MM.1S (cell line): ENCODE results near the gene CHPF2.

ENCODE experiments used
- DNase-seq: peaks from one replicate; pipeline ENCODE4 v3.0.0-alpha.2; 2015
- H2AFZ ChIP-seq: fragments of 300-600 bp; sonication (generic); 2 replicates; pipeline ENCODE4 v1.6.0; 2016; ENCODE audit warnings: antibody characterized with exemption, low read length
- H3F3A ChIP-seq: fragments of 300-600 bp; sonication (generic); 2 replicates; pipeline ENCODE4 v1.6.1; 2016; ENCODE audit warnings: mild to moderate bottlenecking, antibody characterized with exemption, low read length, moderate library complexity, mixed read lengths; ENCODE audit not compliant: insufficient read depth
- H3K27ac ChIP-seq: fragments of 300-600 bp; sonication (generic); 2 replicates; pipeline ENCODE4 v1.5.1; 2016; ENCODE audit warnings: mild to moderate bottlenecking, low read length
- H3K27me3 ChIP-seq: fragments of 300-600 bp; sonication (generic); replicated peaks from 2 replicates; pipeline ENCODE4 v1.6.0; 2016; ENCODE audit warnings: low read length; ENCODE audit not compliant: insufficient read depth
- H3K36me3 ChIP-seq: fragments of 300-600 bp; sonication (generic); replicated peaks from 2 replicates; pipeline ENCODE4 v1.6.1; 2016; ENCODE audit warnings: mild to moderate bottlenecking, low read length, mixed read lengths; ENCODE audit not compliant: insufficient read depth
- H3K4me1 ChIP-seq: fragments of 300-600 bp; sonication (generic); 2 replicates; pipeline ENCODE4 v1.6.1; 2016; ENCODE audit warnings: low read length, mixed read lengths
- H3K4me2 ChIP-seq: fragments of 300-600 bp; sonication (generic); 2 replicates; pipeline ENCODE4 v1.6.0; 2016; ENCODE audit warnings: low read depth, low read length
- H3K4me3 ChIP-seq: fragments of 300-600 bp; sonication (generic); 2 replicates; pipeline ENCODE4 v1.5.1; 2016; ENCODE audit warnings: low read length, mixed read lengths
- H3K79me2 ChIP-seq: fragments of 300-600 bp; sonication (generic); 2 replicates; pipeline ENCODE4 v1.6.1; 2016; ENCODE audit warnings: mixed run types, low read length, mixed read lengths
- H3K9ac ChIP-seq: fragments of 300-600 bp; sonication (generic); 2 replicates; pipeline ENCODE4 v1.6.1; 2016; ENCODE audit warnings: low read length, mixed read lengths
- H3K9me2 ChIP-seq: fragments of 300-600 bp; sonication (generic); replicated peaks from 2 replicates; pipeline ENCODE4 v1.6.1; 2016; ENCODE audit warnings: mild to moderate bottlenecking, low read length, mixed read lengths; ENCODE audit not compliant: insufficient read depth
- H3K9me3 ChIP-seq: fragments of 300-600 bp; sonication (generic); replicated peaks from 2 replicates; pipeline ENCODE4 v1.6.1; 2016; ENCODE audit warnings: mild to moderate bottlenecking, low read length, mixed read lengths; ENCODE audit not compliant: insufficient read depth
- H4K20me1 ChIP-seq: fragments of 300-600 bp; sonication (generic); 2 replicates; pipeline ENCODE4 v1.6.1; 2016; ENCODE audit warnings: mild to moderate bottlenecking, low read length, moderate library complexity, mixed read lengths; ENCODE audit not compliant: insufficient read depth
- CTCF ChIP-seq: fragments of 300-600 bp; sonication (generic); IDR thresholded peaks from 2 replicates; pipeline ENCODE4 v1.5.1; 2016; ENCODE audit warnings: antibody characterized with exemption, low read length, mixed read lengths
- EZH2 ChIP-seq: fragments of 300-600 bp; sonication (generic); optimal IDR thresholded peaks from 2 replicates; pipeline ENCODE3; 2017; ENCODE audit warnings: low read depth, mild to moderate bottlenecking, antibody characterized with exemption, low read length, mixed read lengths
- EZH2phosphoT487 ChIP-seq: fragments of 300-600 bp; sonication (generic); IDR thresholded peaks from 2 replicates; pipeline ENCODE4 v1.6.1; 2018; ENCODE audit warnings: antibody characterized with exemption, low read length

Gene CHPF2

GRCh38 chr7:151187409-151188251 is 44.7 kb upstream of the CHPF2 start:
- Histone ChIP-seq H3K9ac (no peak overlapping the region), H3K4me2 (no peak overlapping the region), H3K27ac (no peak overlapping the region), H3K4me3 (no peak overlapping the region), H3K27me3 (peaks cover 87% of the 10 kb centered on the region), H4K20me1 (no peaks in the 10 kb centered on the region), H3K9me3 (no peaks in the 10 kb centered on the region), H3K9me2 (no peaks in the 10 kb centered on the region), H3K79me2 (no peaks in the 10 kb centered on the region), H3K4me1 (no peaks in the 10 kb centered on the region), H2AFZ (no peak overlapping the region), H3K36me3 (no peaks in the 10 kb centered on the region), H3F3A (no peaks in the 10 kb centered on the region)
- TF ChIP-seq EZH2 (no peak), EZH2phosphoT487 (no peak), CTCF (no peak)
- DNase-seq = no peak

- H3K79me2 ChIP-seq = no peaks in the 10 kb centered on the region
- no peaks in the 10 kb centered on the region for H3K36me3 ChIP-seq
- no peak for DNase-seq
- H3F3A ChIP-seq = no peaks in the 10 kb centered on the region
- H3K4me2 ChIP-seq = no peak overlapping the region
- no peaks in the 10 kb centered on the region for H3K9me3 ChIP-seq
- TF ChIP-seq EZH2 = no peak
- TF ChIP-seq EZH2phosphoT487 = no peak
- no peak for TF ChIP-seq CTCF
- no peak overlapping the region for H3K9ac ChIP-seq
- no peak overlapping the region for H3K27ac ChIP-seq
- H3K9me2 ChIP-seq = no peaks in the 10 kb centered on the region
- H3K4me3 ChIP-seq = no peak overlapping the region
- no peaks in the 10 kb centered on the region for H3K4me1 ChIP-seq
- H2AFZ ChIP-seq = no peak overlapping the region
- H3K27me3 ChIP-seq = peaks cover 87% of the 10 kb centered on the region
- no peaks in the 10 kb centered on the region for H4K20me1 ChIP-seq
Measured at GRCh38 chr7:151188252-151188542, 44.1 kb upstream of the CHPF2 start.

GRCh38 chr7:151189038-151189437 is 43.2 kb upstream of the CHPF2 start:
- Histone ChIP-seq H3K36me3 (no peaks in the 10 kb centered on the region), H3K27ac (no peak overlapping the region), H3K9me2 (no peaks in the 10 kb centered on the region), H3K27me3 (peaks cover 89% of the 10 kb centered on the region), H3K4me1 (no peaks in the 10 kb centered on the region), H3K4me2 (no peak overlapping the region), H4K20me1 (no peaks in the 10 kb centered on the region), H3K79me2 (no peaks in the 10 kb centered on the region), H3F3A (no peaks in the 10 kb centered on the region), H2AFZ (no peak overlapping the region), H3K9me3 (no peaks in the 10 kb centered on the region), H3K9ac (no peak overlapping the region), H3K4me3 (no peak overlapping the region)
- no peak for DNase-seq
- TF ChIP-seq CTCF = no peak
- TF ChIP-seq EZH2 = no peak
- TF ChIP-seq EZH2phosphoT487 = no peak
